Measurements from ENCODE around the gene METTL13.

GRCh38 chr1:171736196-171736595 lies 45.3 kb upstream of the METTL13 start:
- no peak for TF ChIP-seq CTCF (conservative IDR thresholded peaks at IDR 0.05; ENCODE audit: low read depth, low read length)
- no peak for TF ChIP-seq EZH2phosphoT487 (IDR thresholded peaks at IDR 0.05; ENCODE audit: borderline replicate concordance, low read length)
- TF ChIP-seq EZH2 (IDR thresholded peaks at IDR 0.05; ENCODE audit: low read length, unreplicated experiment) = no peak
